Brain pericyte (primary cell): Measurements from ENCODE around the gene TEX13A.

Experiments used
- DNase-seq: peaks from one replicate; pipeline ENCODE4 v3.0.0-alpha.2; 2012; ENCODE audit warnings: low read depth, low spot score

Gene TEX13A

DNA sequence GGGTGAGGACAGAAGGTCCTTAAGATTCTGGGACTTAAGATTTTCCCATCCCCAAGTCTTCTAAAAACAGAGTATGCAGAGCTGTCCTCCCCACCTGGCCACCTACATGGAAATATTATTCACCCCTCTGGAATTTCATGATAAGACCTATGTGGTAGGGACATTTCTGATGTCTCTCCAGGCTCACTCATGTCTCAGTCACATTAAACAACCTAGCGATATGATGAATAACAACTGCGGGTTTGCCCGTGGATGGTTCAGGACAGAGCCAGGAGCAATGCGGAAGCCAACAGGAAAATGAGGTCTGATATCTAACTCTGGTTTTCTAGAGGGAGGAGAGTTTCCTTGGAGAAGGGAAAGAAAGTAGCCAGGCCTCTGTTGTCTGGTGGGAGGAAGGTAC is 47.4 kb downstream of the TEX13A start:
- DNase-seq = no peak
